H1 (cell line): ENCODE measurements around the gene BRD2. TPM values are rescaled to one million over a fixed set of nuclear protein-coding genes. Genes with fewer than 3 reads are reported as not detected.

Source experiments
- JUND ChIP-seq: IDR thresholded peaks from 2 replicates; pipeline ENCODE4 v1.6.1; 2011; ENCODE audit warnings: mild to moderate bottlenecking, improper control_type of control experiment, low read length
- MAFK ChIP-seq: IDR thresholded peaks from 2 replicates; pipeline ENCODE4 v1.6.1; 2012; ENCODE audit warnings: low read depth, mild to moderate bottlenecking, improper control_type of control experiment, low read length
- POLR2A ChIP-seq, 2 experiments: IDR thresholded peaks; 1 replicate in 1 of 2; 2 replicates in 1 of 2; pipeline ENCODE4 v1.6.1; 2011; ENCODE audit warnings: low read depth in 2 of 2, low read length in 2 of 2, mild to moderate bottlenecking in 2 of 2; ENCODE audit errors: control extremely low read depth in 1 of 2
- POLR2AphosphoS5 ChIP-seq: IDR thresholded peaks from 2 replicates; pipeline ENCODE4 v1.6.1; 2011; ENCODE audit warnings: low read depth, low read length
- SAP30 ChIP-seq: fragments of 300-600 bp; sonication (generic); IDR thresholded peaks from 2 replicates; pipeline ENCODE4 v1.7.1; 2012; ENCODE audit warnings: low read length, moderate library complexity, mild to moderate bottlenecking, inconsistent platforms; ENCODE audit not compliant: insufficient read depth, insufficient replicate concordance
- SIN3A ChIP-seq, 2 experiments: IDR thresholded peaks in 1 of 2; conservative IDR thresholded peaks in 1 of 2; 2 replicates each; pipeline ENCODE4 v1.6.1; 2011 to 2012; ENCODE audit warnings: low read length in 2 of 2, improper control_type of control experiment in 1 of 2, low read depth in 1 of 2, mild to moderate bottlenecking in 1 of 2
- SUZ12 ChIP-seq: fragments of 200-600 bp; sonication (generic); IDR thresholded peaks from 2 replicates; pipeline ENCODE4 v1.6.1; 2012; ENCODE audit warnings: mild to moderate bottlenecking, inconsistent platforms, low read length, moderate library complexity, mixed read lengths
- TAF7 ChIP-seq: optimal IDR thresholded peaks from 2 replicates; pipeline ENCODE3; 2011; ENCODE audit warnings: low read depth, mild to moderate bottlenecking, inconsistent platforms, low read length, moderate library complexity, borderline replicate concordance
- YY1 ChIP-seq: IDR thresholded peaks from 2 replicates; pipeline ENCODE4 v1.6.1; 2011; ENCODE audit warnings: low read depth, mild to moderate bottlenecking, low read length
- polyA plus RNA-seq, 7 experiments: library from polyadenylated mRNA; depleted of rRNA in 3 of 7; stranded (reverse) in 5 of 7; unstranded in 2 of 7; fragments of >200 nt in 5 of 7; fragments of 200-250 nt in 2 of 7; gene quantifications; 1 replicate in 5 of 7; 2 replicates in 1 of 7; 4 replicates in 1 of 7; pipeline versions ENCODE4 v1.2.1 to v1.2.3, GENCODE V29; 2011 to 2013; ENCODE audit warnings: missing spikeins in 2 of 7, mixed read lengths in 2 of 7
- total RNA-seq: library from RNA; stranded (reverse); fragmentation: NEBNext Ultra II Directional; extraction: Animal tissue kit (Norgen Biotek cat#: 25700); gene quantifications from 2 replicates; pipeline ENCODE4 v1.2.1, GENCODE V29; 2021
- TF ChIP-seq, protein P1 (sequence below): IDR thresholded peaks from 2 replicates; pipeline ENCODE4 v1.6.1; 2012; ENCODE audit warnings: inconsistent platforms

Gene BRD2
- total and polyA plus RNA-seq, 2 of the 8 experiments (the other 6 are each of a cell fraction or from before 2014, with no cell fraction given), result 132 to 185 TPM

- TF ChIP-seq SIN3A (conservative IDR thresholded peaks at IDR 0.05 in 1 of 2, IDR thresholded peaks at IDR 0.05 in 1 of 2; ENCODE audit: low read depth in 1 of 2, low read length in 2 of 2), result no peak
- no peak for TF ChIP-seq YY1
- no peak for TF ChIP-seq SAP30
- peak; percentile 1 for TF ChIP-seq TAF7
- TF ChIP-seq POLR2AphosphoS5, result peak; percentile 45; the same call in 1 of the 2 replicates
- no peak for TF ChIP-seq SUZ12
- TF ChIP-seq MAFK, result no peak
- no peak for TF ChIP-seq JUND
- TF ChIP-seq, protein P1, sequence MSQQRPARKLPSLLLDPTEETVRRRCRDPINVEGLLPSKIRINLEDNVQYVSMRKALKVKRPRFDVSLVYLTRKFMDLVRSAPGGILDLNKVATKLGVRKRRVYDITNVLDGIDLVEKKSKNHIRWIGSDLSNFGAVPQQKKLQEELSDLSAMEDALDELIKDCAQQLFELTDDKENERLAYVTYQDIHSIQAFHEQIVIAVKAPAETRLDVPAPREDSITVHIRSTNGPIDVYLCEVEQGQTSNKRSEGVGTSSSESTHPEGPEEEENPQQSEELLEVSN, result no peak
- peak; percentile 53 to 57; a peak in 2 of 3 replicates for TF ChIP-seq POLR2A (IDR thresholded peaks at IDR 0.05; ENCODE audit: control extremely low read depth in 1 of 2, low read depth in 2 of 2, low read length in 2 of 2)
Observed at GRCh38 chr6:32979720-32980487, 11.5 kb downstream of the BRD2 start (continued).
